Measurements from ENCODE around the gene CCSER1.

Gene CCSER1

DNA sequence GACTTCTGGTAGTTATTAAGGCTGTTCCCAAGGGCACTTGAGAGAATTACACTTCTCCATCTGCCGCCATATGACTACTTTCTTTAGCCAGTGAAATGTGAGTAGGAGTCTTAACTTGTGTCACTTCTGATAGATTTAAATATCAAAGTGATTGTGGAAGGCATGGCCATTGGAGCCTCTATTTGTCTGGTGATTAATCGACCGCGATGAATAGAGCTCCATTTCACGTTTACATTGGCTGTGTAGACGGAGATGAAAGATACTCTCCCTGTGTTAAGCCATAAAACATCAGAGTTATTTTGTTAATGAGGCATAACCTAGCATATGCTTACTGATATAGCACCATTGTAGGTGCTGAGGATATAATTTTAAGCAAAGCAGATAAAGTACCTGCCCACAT is 852.4 kb downstream of the CCSER1 start:
- DNase-seq = peak; percentile 75

DNA sequence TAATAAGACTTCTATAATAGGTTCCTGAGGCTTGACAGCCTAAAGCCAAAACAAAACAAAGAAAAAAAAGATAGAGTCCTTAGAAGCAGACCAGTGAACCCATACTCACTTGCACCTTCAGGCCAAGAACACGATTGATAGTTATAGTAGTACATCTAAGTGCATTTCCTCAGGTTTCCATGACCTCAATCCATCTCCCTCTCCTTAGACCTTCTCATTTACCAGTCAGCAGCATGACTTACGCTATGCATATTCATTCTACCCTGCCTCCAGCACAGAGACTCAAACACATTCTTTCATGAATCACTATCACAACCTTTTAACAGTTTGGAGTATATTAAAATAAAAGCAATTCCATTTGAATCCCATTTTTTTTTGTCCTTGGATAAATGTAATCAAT is 855.6 kb downstream of the CCSER1 start:
- DNase-seq = no peak

DNA sequence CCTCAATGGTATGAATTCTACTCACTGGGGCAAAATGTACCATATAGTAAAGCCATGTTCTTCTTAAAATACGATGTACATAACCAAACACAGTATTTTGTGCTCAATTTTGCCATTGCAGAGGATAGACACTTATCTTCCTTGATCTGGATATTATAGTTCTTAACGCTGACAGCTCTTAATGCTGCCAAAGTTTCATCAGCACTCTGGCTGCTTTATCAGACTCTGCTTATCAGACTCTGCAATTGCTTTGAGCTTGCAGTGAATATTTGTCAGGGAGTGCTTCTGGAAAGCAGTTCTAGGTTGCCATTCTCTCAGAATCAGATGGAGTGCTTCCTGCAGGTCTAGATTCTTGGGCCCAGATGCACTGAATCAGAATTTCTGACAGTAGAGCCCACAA is 863.1 kb downstream of the CCSER1 start:
- DNase-seq = no peak

DNA sequence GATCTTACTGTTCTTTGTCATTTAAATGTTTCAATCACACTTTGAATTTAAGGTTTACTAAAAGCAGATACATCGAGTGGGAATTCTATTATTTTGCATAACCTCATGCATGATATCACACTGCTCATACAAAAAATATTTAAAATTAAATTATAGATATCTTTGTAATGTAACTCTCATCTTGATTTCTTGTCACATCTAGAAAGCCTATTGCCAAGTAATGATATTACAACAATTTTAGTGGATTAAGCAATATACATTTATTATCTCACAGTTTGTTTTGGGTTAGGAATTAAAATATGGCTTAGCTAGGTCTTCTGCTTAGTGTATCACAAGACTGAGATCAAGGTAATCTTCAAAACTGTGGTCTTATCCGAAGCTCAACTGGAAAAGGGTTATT is 865.0 kb downstream of the CCSER1 start:
- no peak for DNase-seq

DNA sequence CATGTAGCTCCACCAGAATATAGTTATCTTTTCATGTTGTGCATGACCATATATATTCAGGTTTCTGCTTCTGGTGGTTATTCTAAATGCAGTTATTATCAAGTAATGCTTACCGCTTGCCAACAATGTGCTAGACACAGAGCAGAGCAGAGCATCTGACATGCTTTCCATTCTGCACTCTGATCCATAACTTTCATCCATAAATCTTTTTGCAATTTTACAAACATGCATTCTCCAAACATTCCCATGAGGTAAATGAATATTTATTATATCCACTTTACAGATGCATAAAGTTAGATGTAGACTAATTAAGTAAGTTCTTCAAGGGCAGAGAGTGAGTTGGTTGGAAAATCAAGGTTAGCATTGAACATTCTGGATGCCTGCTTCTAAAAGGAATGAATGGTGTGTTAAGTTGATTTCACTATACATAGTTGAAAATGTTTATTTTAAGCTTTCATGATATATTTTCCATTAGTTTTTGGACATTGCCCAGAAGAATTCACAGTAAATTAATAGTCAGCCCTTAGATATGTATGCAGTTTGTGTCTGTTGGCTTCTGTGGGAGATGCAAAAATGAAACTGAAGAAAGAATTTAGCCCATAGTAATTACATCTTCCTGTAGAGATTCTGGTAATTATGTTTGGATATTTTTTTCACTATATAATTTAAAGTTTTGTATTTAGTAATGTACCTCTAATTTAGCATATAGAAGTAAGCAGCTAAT is 867.8 kb downstream of the CCSER1 start:
- DNase-seq = no peak

DNA sequence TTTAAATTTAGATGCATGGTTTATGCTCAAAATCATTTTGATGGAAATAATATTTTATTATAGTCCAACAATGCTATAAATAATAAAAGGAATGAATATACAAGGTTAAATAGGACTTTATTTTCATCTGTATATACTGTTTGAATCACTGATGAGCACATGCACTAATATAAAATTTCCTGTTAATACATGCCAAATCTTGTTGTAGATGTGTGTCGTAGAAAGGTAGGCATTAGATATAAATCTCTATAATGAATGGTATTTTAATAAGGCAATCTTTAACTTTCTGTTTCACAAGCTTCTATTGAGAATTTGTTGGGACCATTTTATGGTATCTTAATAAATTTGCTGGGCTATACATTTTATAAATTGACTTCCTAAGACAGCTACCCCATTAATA is 868.8 kb downstream of the CCSER1 start:
- DNase-seq = no peak

DNA sequence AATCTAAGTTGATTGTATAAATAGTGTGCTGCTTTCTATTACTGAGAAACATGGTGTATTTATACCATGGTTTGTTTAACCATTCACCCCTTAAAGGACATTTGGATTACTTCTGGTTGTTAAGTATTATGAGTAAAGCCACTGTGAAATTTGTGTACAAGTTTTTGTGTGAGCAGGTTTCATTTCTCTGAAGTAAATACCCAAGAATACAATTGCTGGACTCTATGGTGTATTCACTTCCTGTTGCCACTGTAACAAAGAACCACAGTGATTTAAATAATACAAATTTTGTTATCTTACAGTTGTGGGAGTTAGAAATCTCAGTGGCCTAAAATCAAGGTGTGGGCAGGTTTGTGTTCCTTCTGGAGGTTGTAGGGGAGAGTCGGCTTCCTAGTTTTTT is 869.6 kb downstream of the CCSER1 start:
- no peak for DNase-seq

DNA sequence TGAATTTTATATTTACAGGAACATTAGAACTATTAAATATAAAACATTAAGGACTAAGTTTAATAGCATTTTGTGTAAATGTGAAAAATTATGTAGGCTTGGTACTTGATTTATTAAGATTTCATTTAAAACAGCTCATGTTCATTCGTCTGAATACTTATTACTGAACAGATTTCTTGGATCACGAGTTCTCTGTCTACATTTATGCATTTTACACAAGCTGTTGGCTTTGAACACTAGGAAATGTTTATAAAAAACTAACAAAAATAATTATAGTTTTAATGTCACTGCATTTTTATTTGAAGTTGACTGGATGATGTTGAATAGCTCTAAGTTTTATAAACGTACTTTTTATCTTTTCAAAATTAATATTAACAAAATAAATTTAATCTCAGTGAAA is 888.7 kb downstream of the CCSER1 start:
- DNase-seq = no peak

DNA sequence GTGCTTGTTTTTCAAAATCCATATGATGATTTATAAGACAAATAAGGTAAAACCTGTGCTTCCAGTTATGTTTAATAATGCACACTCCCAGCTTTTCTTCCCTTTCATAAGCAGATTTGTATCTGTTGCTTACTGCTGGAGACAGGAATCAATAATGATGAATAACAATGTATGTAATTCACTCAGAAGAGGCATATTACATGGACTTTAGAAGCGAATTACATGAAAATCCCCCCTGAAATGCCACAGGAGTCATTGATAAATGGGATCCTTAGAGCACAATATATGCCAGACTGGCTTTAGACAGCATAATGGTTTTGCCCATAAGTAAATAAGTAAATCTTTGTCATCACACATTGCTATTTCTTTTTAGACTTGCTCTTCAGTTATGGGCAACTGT is 892.3 kb downstream of the CCSER1 start:
- DNase-seq = no peak

DNA sequence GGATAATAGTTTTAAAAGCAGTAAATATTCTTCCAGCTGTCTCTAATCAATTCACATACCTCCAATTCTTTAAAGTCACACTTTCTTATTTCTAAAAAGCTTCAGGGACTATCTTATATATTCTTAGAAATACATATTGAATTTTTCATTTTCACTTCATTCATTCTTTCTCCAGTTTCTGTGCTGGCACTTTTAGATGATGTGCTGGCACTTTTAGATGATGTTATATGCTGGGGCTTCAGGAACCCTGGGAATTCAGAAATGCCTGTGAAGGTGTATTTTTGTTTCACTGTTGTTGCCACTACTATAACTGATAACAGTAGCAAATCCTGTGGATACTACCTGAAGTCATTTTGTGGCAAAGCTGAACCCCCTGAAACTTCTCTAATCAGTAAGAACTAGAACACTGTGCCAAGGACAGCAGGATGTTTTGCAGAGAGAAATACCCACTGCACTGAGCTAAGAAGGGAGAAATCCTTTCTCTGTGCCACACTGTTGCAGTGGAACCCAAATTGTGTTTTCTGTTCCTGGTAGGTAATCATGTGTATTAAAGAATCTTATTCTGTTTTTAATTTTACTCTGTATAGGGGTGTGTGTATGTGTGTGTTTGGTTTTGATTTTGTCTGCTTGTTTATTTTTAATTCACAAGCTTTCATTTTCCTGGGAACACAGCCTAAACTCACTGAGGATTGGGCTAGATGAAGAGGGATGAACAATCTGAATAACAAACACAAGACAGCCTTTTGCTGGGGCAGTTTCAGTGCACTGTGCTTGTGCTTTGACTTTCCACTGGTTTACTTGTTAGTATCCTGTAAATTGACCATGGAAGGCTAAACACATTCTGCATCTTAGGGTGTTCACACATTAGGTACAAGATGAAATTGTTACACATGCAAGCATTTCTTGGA is 898.3 kb downstream of the CCSER1 start:
- no peak for DNase-seq

DNA sequence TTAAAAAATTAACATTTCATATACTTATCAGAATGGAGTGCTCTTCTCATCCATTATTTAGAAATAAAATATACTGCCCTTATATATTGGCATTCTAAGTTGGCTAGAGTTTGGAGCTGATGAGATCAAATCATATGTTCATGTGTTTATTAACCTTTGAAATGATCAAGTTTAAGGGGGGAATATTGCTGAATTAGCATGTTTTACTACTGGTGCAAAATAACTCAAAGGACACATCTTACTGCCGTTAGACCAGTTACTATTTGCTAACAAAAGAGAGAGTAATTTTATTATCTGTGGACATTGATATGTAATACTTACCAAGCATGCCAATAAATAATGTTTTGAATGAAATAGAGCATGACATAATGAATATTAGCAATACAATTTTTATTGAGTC is 901.0 kb downstream of the CCSER1 start:
- no peak for DNase-seq

DNA sequence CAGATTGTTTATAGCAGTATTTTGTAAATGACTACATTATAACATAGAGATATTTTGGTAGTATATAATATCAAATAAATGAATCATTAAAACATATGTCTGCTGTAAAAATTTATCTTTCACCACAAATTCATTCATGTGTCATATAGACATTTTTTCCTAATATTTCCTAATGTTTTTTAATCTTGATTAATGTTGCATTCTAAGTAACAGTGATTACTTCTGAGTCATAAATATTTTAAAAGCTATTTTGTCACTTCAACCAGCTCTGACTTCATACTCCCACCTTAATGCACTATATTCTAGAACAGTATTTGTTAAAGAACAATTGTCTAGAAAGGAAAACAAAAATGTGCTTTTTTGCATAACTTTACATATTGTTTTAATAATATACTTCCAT is 904.6 kb downstream of the CCSER1 start:
- no peak for DNase-seq

DNA sequence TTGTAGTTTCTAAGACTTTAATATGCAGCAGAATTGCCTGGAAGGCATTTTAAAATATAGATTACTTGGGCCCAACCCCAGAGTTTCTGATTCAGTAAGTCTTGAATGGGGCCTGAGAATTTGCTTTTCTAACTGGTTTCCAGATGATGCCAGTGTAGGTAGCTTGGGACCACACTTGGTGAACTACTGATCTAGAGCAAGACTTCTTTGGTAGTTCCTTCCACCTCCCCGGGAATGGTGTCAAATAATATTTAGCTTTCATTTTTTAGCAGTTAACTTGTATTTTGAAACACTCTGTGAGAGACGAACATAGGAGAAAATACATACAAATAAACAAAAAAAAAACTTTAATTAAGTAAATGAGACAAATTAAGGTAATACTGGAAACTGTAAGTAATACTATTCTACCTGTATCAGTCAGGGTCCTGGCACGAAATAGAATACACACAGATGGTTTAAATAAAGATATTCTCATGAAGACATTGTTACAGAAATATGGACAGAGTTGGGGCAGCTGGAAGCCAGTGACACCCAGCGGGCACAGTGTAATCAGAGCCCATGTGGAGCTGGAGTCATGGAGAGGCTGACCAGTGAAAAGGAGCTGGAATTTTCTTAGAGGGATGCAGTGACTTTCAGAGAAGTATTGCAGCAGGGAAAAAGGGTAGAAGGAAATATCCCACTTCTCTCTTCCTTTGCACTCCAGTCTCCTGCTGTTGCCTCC is 905.7 kb downstream of the CCSER1 start:
- no peak for DNase-seq

DNA sequence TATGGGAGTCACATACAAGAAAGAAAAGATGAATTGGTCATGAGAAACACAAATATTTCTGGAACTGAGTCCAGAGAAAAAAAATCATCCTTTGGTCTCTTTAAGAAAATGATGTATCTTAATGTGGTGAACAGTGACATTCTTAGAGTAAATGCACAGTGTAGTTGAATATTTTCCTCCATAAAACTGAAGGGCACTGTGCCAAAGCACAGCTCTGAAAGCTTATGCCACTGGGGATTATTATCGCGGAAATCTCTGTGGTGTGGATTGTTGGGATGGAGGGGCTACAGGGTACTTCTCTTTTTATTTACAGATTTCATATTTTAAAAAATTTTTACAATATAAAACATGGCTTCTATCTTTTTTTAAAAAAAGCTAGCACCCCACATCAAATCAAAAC is 908.1 kb downstream of the CCSER1 start:
- no peak for DNase-seq

DNA sequence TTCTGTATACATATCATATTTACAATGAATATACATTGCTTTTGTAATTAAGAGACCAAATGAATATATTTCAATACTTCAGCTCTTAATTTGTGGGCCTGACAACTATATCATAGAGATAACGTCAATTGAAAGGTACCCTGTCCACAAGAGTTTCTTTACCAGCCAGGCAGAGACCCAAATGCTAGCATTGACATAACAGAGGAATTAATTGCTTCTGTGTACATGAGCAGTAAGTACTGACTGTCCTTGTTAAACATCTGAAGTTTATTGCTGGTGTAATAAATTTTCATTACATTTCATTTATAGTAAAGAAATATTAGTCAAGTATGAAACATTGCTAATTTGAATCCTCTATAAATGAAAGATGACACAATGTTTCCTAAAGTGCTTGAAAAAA is 910.8 kb downstream of the CCSER1 start:
- no peak for DNase-seq

DNA sequence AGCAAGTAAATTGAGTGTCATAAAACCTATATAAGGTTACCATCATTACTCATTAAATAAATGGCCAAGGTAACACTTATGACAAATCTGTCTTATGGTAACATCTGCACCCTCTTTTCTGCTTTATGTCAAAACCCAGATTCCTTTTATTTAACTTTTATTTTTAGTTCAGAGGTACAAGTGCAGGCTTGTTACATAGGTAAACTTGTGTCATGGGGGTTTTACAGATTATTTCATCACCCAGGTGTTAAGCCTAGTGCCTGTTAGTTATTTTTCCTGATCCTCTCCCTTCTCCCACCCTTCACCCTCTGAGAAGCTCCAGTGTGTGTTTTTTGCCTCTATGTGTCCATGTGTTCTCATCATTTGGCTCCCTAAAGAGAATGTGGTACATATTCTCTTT is 930.7 kb downstream of the CCSER1 start:
- DNase-seq = no peak

DNA sequence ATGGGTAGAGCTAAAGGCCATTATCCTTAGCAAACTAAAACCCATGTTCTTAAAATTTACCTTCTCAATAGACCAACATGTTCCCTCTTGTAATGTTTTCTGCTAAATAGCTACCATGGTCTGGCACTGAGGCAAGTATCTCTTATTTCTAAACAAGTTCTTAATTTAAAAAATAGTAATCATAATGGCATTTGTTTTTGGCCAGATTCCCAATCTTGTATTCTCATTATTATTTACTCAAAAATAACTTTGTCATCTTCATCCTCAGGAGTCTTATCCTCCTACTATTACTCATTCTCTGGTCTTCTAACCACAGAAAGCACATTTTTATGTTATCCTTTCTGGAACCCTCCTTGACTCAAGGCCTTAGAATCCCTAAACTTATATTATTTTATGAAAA is 931.2 kb downstream of the CCSER1 start:
- DNase-seq = no peak

DNA sequence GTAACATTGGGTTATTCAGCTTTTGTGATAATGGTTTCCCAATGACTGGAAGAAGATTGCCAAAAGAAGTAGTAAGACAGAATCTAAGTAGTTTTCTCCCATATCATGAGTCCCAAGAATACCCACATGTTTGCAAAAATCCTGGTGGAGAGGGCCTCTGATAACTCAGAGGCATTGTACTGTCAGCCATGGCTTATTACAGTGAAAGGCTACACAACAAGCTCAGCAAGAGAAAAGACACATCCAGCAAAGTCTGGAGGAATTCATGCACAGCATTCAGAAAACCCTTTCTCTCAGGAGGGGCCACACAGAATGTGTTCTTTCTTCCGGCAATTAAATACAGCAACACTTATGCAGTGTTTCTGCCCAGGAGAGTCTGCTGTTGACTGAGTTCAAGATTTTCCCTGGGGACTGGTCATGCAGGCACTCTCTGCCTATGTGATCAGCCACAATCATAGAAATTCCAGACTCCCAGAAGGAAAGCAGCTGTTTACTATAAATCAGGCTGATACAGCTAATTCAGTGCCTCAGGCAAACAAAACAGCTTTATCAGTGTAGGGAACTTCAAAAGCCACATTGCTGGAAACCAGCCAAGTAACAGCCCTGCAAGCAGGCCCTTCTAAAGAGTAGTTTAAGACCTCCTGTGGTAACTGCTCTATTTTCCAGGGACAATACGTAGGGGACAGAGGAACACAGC is 937.1 kb downstream of the CCSER1 start:
- DNase-seq = peak; percentile 77

DNA sequence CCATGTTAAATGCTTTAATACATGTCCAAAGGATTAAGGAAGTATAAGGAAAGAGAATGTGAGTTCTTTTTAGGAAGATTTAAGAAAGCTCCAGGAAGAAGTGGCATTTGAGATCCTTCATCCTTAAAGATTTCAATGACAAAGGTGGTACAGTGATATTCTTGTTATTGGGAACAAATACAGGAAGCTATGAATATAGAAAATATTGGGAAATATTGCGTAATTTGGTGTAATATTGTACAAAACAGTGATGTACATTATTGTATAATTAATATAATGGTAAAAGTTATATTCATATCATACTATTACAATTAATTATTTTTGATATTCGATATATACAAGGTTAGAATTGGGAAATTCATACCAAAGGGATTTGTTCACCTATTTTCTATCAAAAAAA is 937.9 kb downstream of the CCSER1 start:
- DNase-seq = no peak

DNA sequence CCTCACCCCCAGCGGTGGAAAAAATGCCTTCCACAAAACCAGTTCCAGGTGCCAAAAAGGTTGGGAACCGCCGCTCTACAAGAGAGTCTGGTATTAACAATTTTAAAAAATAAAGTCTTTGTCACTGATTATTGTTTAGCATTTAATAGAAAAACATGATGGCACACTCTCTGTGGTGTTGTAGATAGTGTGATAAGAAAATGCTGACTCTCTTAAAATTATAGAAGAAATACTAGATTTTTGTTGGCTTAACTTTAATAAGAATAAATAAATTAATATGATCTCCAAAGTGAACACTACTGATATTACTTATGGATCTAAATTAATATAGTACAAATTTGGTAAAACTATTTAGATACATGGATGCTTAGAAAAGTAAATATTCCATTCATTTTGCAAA is 943.5 kb downstream of the CCSER1 start:
- no peak for DNase-seq

DNA sequence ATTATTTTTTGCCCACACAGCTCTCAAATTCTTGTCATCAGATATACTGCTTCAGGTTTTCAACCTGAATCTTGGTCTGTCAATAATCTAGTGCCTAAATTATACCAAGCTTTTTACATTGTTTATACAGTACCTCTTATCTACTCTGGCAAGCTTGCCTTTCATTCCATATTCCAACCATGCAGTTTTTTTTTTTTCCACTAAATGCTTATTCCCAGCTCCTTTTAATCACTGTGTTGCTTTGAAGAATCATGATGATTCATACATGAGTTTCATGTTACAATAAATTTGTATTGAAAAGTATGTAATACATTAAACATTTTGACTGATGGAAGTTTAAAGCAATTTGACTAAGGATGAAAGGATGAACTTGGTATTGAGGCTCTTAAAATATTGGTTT is 949.0 kb downstream of the CCSER1 start:
- no peak for DNase-seq

DNA sequence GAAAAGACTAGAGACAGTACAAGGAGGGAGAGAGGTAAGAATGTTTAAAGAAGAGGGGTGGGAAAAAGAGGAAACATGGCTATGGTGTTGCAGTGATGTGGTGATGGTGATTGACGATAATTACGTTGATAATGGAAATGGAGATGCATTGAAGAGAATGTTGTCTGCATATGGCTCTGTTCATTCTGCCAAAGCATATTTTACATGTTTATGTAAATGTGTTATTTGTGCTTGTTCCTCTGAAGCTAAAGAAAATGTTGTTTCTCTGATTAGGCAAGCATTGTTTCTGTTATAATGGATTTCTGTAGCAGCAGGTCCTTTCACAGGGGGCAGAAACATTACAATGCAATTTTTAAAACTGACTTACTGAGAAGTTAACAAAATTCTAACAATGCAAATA is 958.8 kb downstream of the CCSER1 start:
- DNase-seq = no peak

DNA sequence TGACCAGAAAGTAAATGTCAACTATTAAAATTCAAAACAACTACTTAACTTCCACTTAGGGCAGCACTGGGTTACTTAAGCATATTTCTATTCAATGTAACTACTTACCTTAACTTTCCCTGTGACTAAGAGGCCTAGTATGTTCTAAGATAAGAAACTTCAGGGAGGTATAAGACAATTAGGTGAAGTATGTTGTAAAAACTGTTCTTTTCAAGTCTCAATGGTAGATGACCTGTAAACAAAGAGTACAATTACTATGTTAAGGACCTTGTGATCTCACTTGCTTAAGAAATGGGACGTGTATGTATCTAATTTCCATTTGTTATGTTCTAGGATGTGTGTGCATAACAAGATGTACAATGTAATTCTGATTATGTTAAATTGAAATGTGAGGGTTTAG is 960.5 kb downstream of the CCSER1 start:
- no peak for DNase-seq

Data from DMS 273 treated with DMSO at 0.1 percent for 48 hours (cell line).